Muscle layer of duodenum (tissue), 2 donors: ENCODE measurements around the gene RELA.
"Not testable (repeated sequence)": the region's sequence is repeated elsewhere in the genome, so short reads cannot be mapped to it uniquely, and the experiment has no call there.

ENCODE experiments used
- H3K27ac ChIP-seq: one replicate; pipeline ENCODE4 v1.7.0; 2013; ENCODE audit warnings: mild to moderate bottlenecking, low read length
- H3K27me3 ChIP-seq: one replicate; pipeline ENCODE4 v1.7.0; 2013; ENCODE audit warnings: low read depth, mild to moderate bottlenecking, control low read depth, low read length
- H3K36me3 ChIP-seq, 2 donors: one replicate each; pipeline ENCODE4 v1.7.0; 2013; ENCODE audit warnings: low read length in 2 of 2, control low read depth in 1 of 2, mild to moderate bottlenecking in 1 of 2; ENCODE audit not compliant: insufficient read depth in 2 of 2, control insufficient read depth in 1 of 2
- H3K4me1 ChIP-seq, 2 donors: one replicate each; pipeline ENCODE4 v1.7.0; 2013; ENCODE audit warnings: low read length in 2 of 2, mild to moderate bottlenecking in 2 of 2, control low read depth in 1 of 2, moderate library complexity in 1 of 2; ENCODE audit not compliant: insufficient read depth in 2 of 2, control insufficient read depth in 1 of 2
- H3K4me3 ChIP-seq, 2 donors: one replicate each; pipeline ENCODE4 v1.7.0; 2013; ENCODE audit warnings: low read length in 2 of 2, low read depth in 1 of 2, mild to moderate bottlenecking in 1 of 2
- H3K9me3 ChIP-seq, 2 donors: one replicate each; pipeline ENCODE4 v1.7.0; 2013; ENCODE audit warnings: low read length in 2 of 2, control low read depth in 1 of 2, mild to moderate bottlenecking in 1 of 2; ENCODE audit not compliant: control insufficient read depth in 1 of 2
- donor health status: healthy.

RELA gene

GRCh38 chr11:65644837-65645236, 17.9 kb downstream of the RELA start:
- no peaks in the 10 kb centered on the region for H3K27me3 ChIP-seq
- H3K36me3 ChIP-seq = peaks cover 5 to 59% of the 10 kb centered on the region in 2 donors
- H3K9me3 ChIP-seq = no peaks in the 10 kb centered on the region
- peaks cover 5 to 32% of the 10 kb centered on the region in 2 donors for H3K4me1 ChIP-seq
- no peak overlapping the region for H3K4me3 ChIP-seq
- H3K27ac ChIP-seq = no peak overlapping the region

- H3K4me1 ChIP-seq = peaks cover 9 to 35% of the 10 kb centered on the region in 2 donors
- H3K9me3 ChIP-seq = no peaks in the 10 kb centered on the region
Observed at GRCh38 chr11:65643971-65644370, 18.7 kb downstream of the RELA start.

GRCh38 chr11:65642014-65642671, 20.6 kb downstream of the RELA start:
- H3K36me3 ChIP-seq = peaks cover 5 to 50% of the 10 kb centered on the region in 2 donors
- peak overlapping the region; percentile 21 to 87 for H3K4me3 ChIP-seq
- H3K27me3 ChIP-seq = no peaks in the 10 kb centered on the region
- peaks cover 11 to 45% of the 10 kb centered on the region in 2 donors for H3K4me1 ChIP-seq
- no peaks in the 10 kb centered on the region for H3K9me3 ChIP-seq
- H3K27ac ChIP-seq = no peak overlapping the region

More at GRCh38 chr11:65643971-65644370, 18.7 kb downstream of the RELA start:
- H3K27ac ChIP-seq = no peak overlapping the region
- H3K36me3 ChIP-seq = peaks cover 5 to 50% of the 10 kb centered on the region in 2 donors
- no peaks in the 10 kb centered on the region for H3K27me3 ChIP-seq
- H3K4me3 ChIP-seq = no peak overlapping the region

- no peaks in the 10 kb centered on the region for H3K27me3 ChIP-seq
- peak overlapping the region; percentile 21 to 87 for H3K4me3 ChIP-seq
- H3K27ac ChIP-seq = no peak overlapping the region
- H3K36me3 ChIP-seq = peaks cover 5 to 52% of the 10 kb centered on the region in 2 donors
- H3K4me1 ChIP-seq = peaks cover 11 to 51% of the 10 kb centered on the region in 2 donors
- H3K9me3 ChIP-seq = no peaks in the 10 kb centered on the region
Observed at GRCh38 chr11:65641297-65642013, 21.3 kb downstream of the RELA start.

GRCh38 chr11:65640483-65641296, 22.0 kb downstream of the RELA start:
- Histone ChIP-seq H3K4me1 (peaks cover 11 to 51% of the 10 kb centered on the region in 2 donors), H3K4me3 (peak overlapping the region in 1 of 2 donors; percentile 87), H3K36me3 (peaks cover 9 to 52% of the 10 kb centered on the region in 2 donors), H3K27ac (peak overlapping the region; percentile 65), H3K9me3 (no peaks in the 10 kb centered on the region), H3K27me3 (no peaks in the 10 kb centered on the region)

GRCh38 chr11:65639623-65640482, 22.9 kb downstream of the RELA start:
- H3K36me3 ChIP-seq = peaks cover 11 to 52% of the 10 kb centered on the region in 2 donors
- H3K9me3 ChIP-seq = no peaks in the 10 kb centered on the region
- no peaks in the 10 kb centered on the region for H3K27me3 ChIP-seq
- peaks cover 11 to 51% of the 10 kb centered on the region in 2 donors for H3K4me1 ChIP-seq
- H3K27ac ChIP-seq = peak overlapping the region; percentile 65
- peak overlapping the region in 1 of 2 donors; percentile 87 for H3K4me3 ChIP-seq

GRCh38 chr11:65639228-65639597, 23.5 kb downstream of the RELA start:
- peak overlapping the region; percentile 63 for H3K27ac ChIP-seq
- H3K27me3 ChIP-seq, H3K9me3 ChIP-seq: not testable (repeated sequence)
- H3K4me1 ChIP-seq = peaks cover 11 to 51% of the 10 kb centered on the region in 2 donors
- H3K4me3 ChIP-seq = peak overlapping the region; percentile 64 to 87
- H3K36me3 ChIP-seq = peaks cover 17 to 53% of the 10 kb centered on the region in 2 donors

GRCh38 chr11:65637794-65638419, 24.8 kb downstream of the RELA start, which contains the start of gene SIPA1:
Gene SIPA1, plus strand, starts transcription at chr11:65638101. Its CDS starts 2,821 bp downstream, at chr11:65640922.
- Histone ChIP-seq H3K4me3 (peak within 1 kb of the TSS; percentile 64 to 87), H3K36me3 (peaks cover 19 to 57% of the 10 kb centered on the region in 2 donors), H3K4me1 (peaks cover 11 to 51% of the 10 kb centered on the region in 2 donors), H3K27me3 (no peaks in the 10 kb centered on the region), H3K27ac (peak within 1 kb of the TSS; percentile 63), H3K9me3 (no peaks in the 10 kb centered on the region)

- peak overlapping the region; percentile 56 for H3K27ac ChIP-seq
- no peak overlapping the region for H3K4me3 ChIP-seq
- no peaks in the 10 kb centered on the region for H3K9me3 ChIP-seq
- H3K27me3 ChIP-seq = no peaks in the 10 kb centered on the region
- H3K36me3 ChIP-seq = peaks cover 19 to 59% of the 10 kb centered on the region in 2 donors
- H3K4me1 ChIP-seq = peaks cover 11 to 51% of the 10 kb centered on the region in 2 donors
Observed at GRCh38 chr11:65637032-65637557, 25.6 kb downstream of the RELA start.
